Thyroid gland (tissue), 4 donors: ENCODE data around the gene SELENON.

Source experiments
- CTCF ChIP-seq, 6 experiments: fragments of 200-600 bp in 3 of 6; fragments of 450-650 bp in 3 of 6; sonication (generic) in 3 of 6; IDR thresholded peaks; one replicate each; pipeline ENCODE4 v1.5.1; 2016 to 2019; ENCODE audit warnings: antibody characterized with exemption in 6 of 6, mild to moderate bottlenecking in 2 of 6, inconsistent platforms in 1 of 6, moderate library complexity in 1 of 6
- POLR2A ChIP-seq, 2 donors: fragments of 450-650 bp; IDR thresholded peaks; one replicate each; pipeline ENCODE4 v1.6.1; 2017; ENCODE audit warnings: antibody characterized with exemption in 2 of 2, mild to moderate bottlenecking in 2 of 2, moderate library complexity in 1 of 2

- TF ChIP-seq CTCF (IDR thresholded peaks at IDR 0.05) (no peak), POLR2A (IDR thresholded peaks at IDR 0.05) (no peak)
Observed at GRCh38 chr1:25862785-25863485, 62.9 kb downstream of the SELENON start.
